HCT116 (cell line): ENCODE data around the gene CROCC. TPM values are rescaled to one million over a fixed set of nuclear protein-coding genes. Genes with fewer than 3 reads are reported as not detected.

Source experiments
- ATAC-seq: fragments of 200-7000 bp; cut with Tn5 transposase; 2 replicates; pipeline ENCODE4 v1.9.1; 2020; ENCODE audit warnings: mild to moderate bottlenecking, moderate library complexity
- BruUV-seq: library from RNA; stranded (reverse); fragments of 400-500 nt; replicated peaks from 2 replicates; lab custom pipeline; 2021; lab: Mats Ljungman, UMichigan
- CTCF ChIA-PET: fragments of 300-600 bp; sonication (Branson Sonifier 250); formaldehyde crosslinking; loops from one replicate; lab custom pipeline; 2021; ENCODE audit warnings: antibody characterized with exemption; lab: Charles Lee
- POLR2A ChIA-PET: fragments of 300-600, 350-600 bp; sonication (Branson Sonifier 250); formaldehyde crosslinking; loops from one replicate; lab custom pipeline; 2021; ENCODE audit warnings: antibody characterized with exemption; lab: Charles Lee
- RAD21 ChIA-PET, 2 experiments: fragments of 300-600 bp; sonication (Branson Sonifier 250); formaldehyde crosslinking; loops; one replicate each; lab custom pipeline; 2023; ENCODE audit warnings: low total read pairs in 2 of 2; ENCODE audit not compliant: uncharacterized antibody in 2 of 2, unreplicated experiment in 2 of 2, low non-redundant PET in 1 of 2; lab: Charles Lee
- DNase-seq: peaks from one replicate; pipeline ENCODE4 v3.0.0-alpha.2; 2010; ENCODE audit warnings: low read depth, low spot score
- H2AFZ ChIP-seq: fragments of 200-600 bp; shearing (Covaris generic), sonication (generic); 2 replicates; pipeline ENCODE4 v1.6.1; 2017; ENCODE audit warnings: low read depth, mixed run types, mixed read lengths, antibody characterized with exemption, low read length; ENCODE audit not compliant: poor library complexity, severe bottlenecking
- H3K27ac ChIP-seq: 2 replicates; pipeline ENCODE4 v1.5.1; 2012; ENCODE audit warnings: low read depth, low read length
- H3K27me3 ChIP-seq: fragments of 200-600 bp; sonication (generic); 2 replicates; pipeline ENCODE4 v1.6.1; 2016; ENCODE audit warnings: mixed run types, low read length, mixed read lengths; ENCODE audit not compliant: insufficient read depth
- H3K36me3 ChIP-seq, 2 experiments: fragments of 200-500 bp in 1 of 2; fragments of 200-600 bp in 1 of 2; sonication (Bioruptor generic) in 1 of 2; sonication (generic) in 1 of 2; 2 replicates each; pipeline versions ENCODE4 v1.5.1 to v1.6.1; 2014 to 2016; ENCODE audit warnings: low read length in 2 of 2, inconsistent platforms in 1 of 2, mixed read lengths in 1 of 2, mixed run types in 1 of 2; ENCODE audit not compliant: insufficient read depth in 2 of 2, control insufficient read depth in 1 of 2
- H3K4me1 ChIP-seq, 2 experiments: fragments of 200-600 bp in 1 of 2; sonication (generic) in 1 of 2; 2 replicates each; pipeline versions ENCODE4 v1.5.1 to v1.6.1; 2012 to 2017; ENCODE audit warnings: low read length in 2 of 2, inconsistent platforms in 1 of 2, mild to moderate bottlenecking in 1 of 2, mixed read lengths in 1 of 2, mixed run types in 1 of 2, moderate library complexity in 1 of 2; ENCODE audit not compliant: insufficient read depth in 2 of 2, control insufficient read depth in 1 of 2
- H3K4me2 ChIP-seq: fragments of 200-600 bp; sonication (generic); 2 replicates; pipeline ENCODE4 v1.6.1; 2017; ENCODE audit warnings: mixed run types, low read length, mixed read lengths
- H3K4me3 ChIP-seq, 2 experiments: fragments of 200-600 bp in 1 of 2; sonication (generic) in 1 of 2; replicated peaks in 1 of 2; 2 replicates each; pipeline ENCODE4 v1.5.1; 2011 to 2016; ENCODE audit warnings: low read length in 2 of 2, control low read depth in 1 of 2, low read depth in 1 of 2, mild to moderate bottlenecking in 1 of 2, mixed read lengths in 1 of 2, mixed run types in 1 of 2
- H3K79me2 ChIP-seq: fragments of 200-600 bp; sonication (generic); 2 replicates; pipeline ENCODE4 v1.6.1; 2017; ENCODE audit warnings: mild to moderate bottlenecking, mixed run types, low read length, moderate library complexity, mixed read lengths; ENCODE audit not compliant: insufficient read depth
- H3K9ac ChIP-seq: fragments of 200-600 bp; sonication (generic); 2 replicates; pipeline ENCODE4 v1.6.1; 2016; ENCODE audit warnings: low read length, mixed read lengths
- H3K9me2 ChIP-seq: fragments of 200-600 bp; sonication (generic), shearing (Covaris generic); 2 replicates; pipeline ENCODE4 v1.6.1; 2017; ENCODE audit warnings: mixed run types, mild to moderate bottlenecking, moderate library complexity; ENCODE audit not compliant: insufficient read depth
- H3K9me3 ChIP-seq, 2 experiments: fragments of 200-500 bp in 1 of 2; fragments of 200-600 bp in 1 of 2; sonication (Bioruptor generic) in 1 of 2; sonication (generic) in 1 of 2; 2 replicates each; pipeline ENCODE4 v1.6.1; 2014 to 2017; ENCODE audit warnings: low read length in 2 of 2, mixed read lengths in 2 of 2, inconsistent platforms in 1 of 2, low read depth in 1 of 2, mild to moderate bottlenecking in 1 of 2, mixed run types in 1 of 2, moderate library complexity in 1 of 2; ENCODE audit not compliant: control insufficient read depth in 1 of 2, insufficient read depth in 1 of 2
- H4K20me1 ChIP-seq: fragments of 200-600 bp; sonication (generic), shearing (Covaris generic); 2 replicates; pipeline ENCODE4 v1.6.1; 2017; ENCODE audit warnings: mixed run types, mild to moderate bottlenecking, moderate library complexity; ENCODE audit not compliant: insufficient read depth
- CBX3 ChIP-seq: IDR thresholded peaks from 2 replicates; pipeline ENCODE4 v1.6.1; 2012; ENCODE audit warnings: low read depth
- CEBPB ChIP-seq: IDR thresholded peaks from 2 replicates; pipeline ENCODE4 v1.6.1; 2012; ENCODE audit warnings: low read depth
- EGR1 ChIP-seq: IDR thresholded peaks from 2 replicates; pipeline ENCODE4 v1.6.1; 2012; ENCODE audit warnings: low read depth
- ELF1 ChIP-seq: IDR thresholded peaks from 2 replicates; pipeline ENCODE4 v1.6.1; 2012; ENCODE audit warnings: low read depth, borderline replicate concordance
- EZH2 ChIP-seq: fragments of 200-600 bp; sonication (generic); IDR thresholded peaks from 2 replicates; pipeline ENCODE4 v1.6.1; 2017; ENCODE audit warnings: antibody characterized with exemption, mixed run types
- FOSL1 ChIP-seq: IDR thresholded peaks from 2 replicates; pipeline ENCODE4 v1.6.1; 2012; ENCODE audit warnings: low read depth
- JUND ChIP-seq: IDR thresholded peaks from 2 replicates; pipeline ENCODE4 v1.6.1; 2012
- MAX ChIP-seq: IDR thresholded peaks from 2 replicates; pipeline ENCODE4 v1.6.1; 2012
- POLR2A ChIP-seq: IDR thresholded peaks from 2 replicates; pipeline ENCODE4 v1.7.0; 2011; ENCODE audit warnings: borderline replicate concordance; ENCODE audit not compliant: insufficient read depth, insufficient read length; ENCODE audit errors: extremely low read depth
- POLR2AphosphoS5 ChIP-seq: IDR thresholded peaks from 2 replicates; pipeline ENCODE4 v1.6.1; 2011; ENCODE audit warnings: mild to moderate bottlenecking, low read depth, low read length, moderate library complexity
- RAD21 ChIP-seq: IDR thresholded peaks from 2 replicates; pipeline ENCODE4 v1.6.1; 2012; ENCODE audit warnings: low read depth, mild to moderate bottlenecking
- REST ChIP-seq: IDR thresholded peaks from 2 replicates; pipeline ENCODE4 v1.6.1; 2012; ENCODE audit warnings: low read depth
- SIN3A ChIP-seq: IDR thresholded peaks from 2 replicates; pipeline ENCODE4 v1.6.1; 2012; ENCODE audit warnings: low read depth
- SP1 ChIP-seq: IDR thresholded peaks from 2 replicates; pipeline ENCODE4 v1.6.1; 2012; ENCODE audit warnings: low read depth
- SRF ChIP-seq: IDR thresholded peaks from 2 replicates; pipeline ENCODE4 v1.6.1; 2012; ENCODE audit warnings: low read depth
- TCF7L2 ChIP-seq: IDR thresholded peaks from 2 replicates; pipeline ENCODE4 v1.7.0; 2011; ENCODE audit warnings: borderline replicate concordance, inconsistent platforms; ENCODE audit not compliant: insufficient read depth, insufficient read length; ENCODE audit errors: extremely low read depth
- YY1 ChIP-seq: IDR thresholded peaks from 2 replicates; pipeline ENCODE4 v1.6.1; 2011; ENCODE audit warnings: low read length, low read depth, moderate library complexity, mild to moderate bottlenecking; ENCODE audit not compliant: insufficient replicate concordance; ENCODE audit errors: extremely low read depth
- ZBTB33 ChIP-seq: IDR thresholded peaks from 2 replicates; pipeline ENCODE4 v1.6.1; 2011; ENCODE audit warnings: mild to moderate bottlenecking, low read length, moderate library complexity; ENCODE audit not compliant: insufficient replicate concordance; ENCODE audit errors: extremely low read depth
- ZNF274 ChIP-seq: fragments of 200-500 bp; sonication (Bioruptor generic); IDR thresholded peaks from 2 replicates; pipeline ENCODE4 v1.6.1; 2014; ENCODE audit warnings: mild to moderate bottlenecking, low read depth, low read length, inconsistent platforms
- intact Hi-C: fragments of 100-400 bp; cut with micrococcal nuclease; formaldehyde crosslinking; loops from 2 replicates; pipeline ENCODE4 v1.10.0; 2022
- total RNA-seq: library from RNA; stranded (reverse); gene quantifications from one replicate; pipeline ENCODE4 v1.2.1, GENCODE V29; 2021; ENCODE audit not compliant: unreplicated experiment

CROCC gene
- total RNA-seq, 1 experiment from 2014 or later, result 30.1 TPM

GRCh38 chr1:16975838-16976237, 54.1 kb downstream of the CROCC start:
- no peak overlapping the region for H3K9ac ChIP-seq
- H3K4me3 ChIP-seq, result no peak overlapping the region
- peaks cover 21 to 36% of the 10 kb centered on the region in 2 experiments for H3K4me1 ChIP-seq
- no peak overlapping the region for H3K4me2 ChIP-seq
- DNase-seq, result no peak
- H3K9me2 ChIP-seq, result no peaks in the 10 kb centered on the region
- H3K79me2 ChIP-seq, result peaks cover 30% of the 10 kb centered on the region; the same call in 1 of the 2 replicates
- ChIA-PET POLR2A (no interaction called here), CTCF (interaction anchor here (1.0 kb wide), 1 partner anchor 15 kb away, joined by 3 read pairs; no protein-coding TSS in a partner anchor)
- TF ChIP-seq SIN3A (no peak), MAX (no peak), POLR2AphosphoS5 (no peak), YY1 (no peak), FOSL1 (no peak), ZBTB33 (no peak), JUND (no peak), REST (no peak), EGR1 (no peak), RAD21 (no peak), ZNF274 (no peak), CBX3 (no peak), EZH2 (no peak), SP1 (no peak), CEBPB (no peak), POLR2A (no peak), TCF7L2 (no peak), ELF1 (no peak), SRF (no peak)
- TF ChIP-seq, all 23 proteins: peak for 0
- no peaks in the 10 kb centered on the region for H3K27me3 ChIP-seq
- no TSS peak for BruUV-seq
- intact Hi-C loops, result no loop called here
- peaks cover 0 to 8% of the 10 kb centered on the region in 2 experiments; a peak in 2 of 4 replicates for H3K36me3 ChIP-seq
- RAD21 ChIA-PET, result no interaction called here
- no peaks in the 10 kb centered on the region for H4K20me1 ChIP-seq
- no peaks in the 10 kb centered on the region for H3K9me3 ChIP-seq
- ATAC-seq, result no peak
- no peak overlapping the region; the same call in 1 of the 2 replicates for H3K27ac ChIP-seq
- no peak overlapping the region for H2AFZ ChIP-seq
